ENCODE results near the gene DNAH9.

DNAH9 gene

DNA sequence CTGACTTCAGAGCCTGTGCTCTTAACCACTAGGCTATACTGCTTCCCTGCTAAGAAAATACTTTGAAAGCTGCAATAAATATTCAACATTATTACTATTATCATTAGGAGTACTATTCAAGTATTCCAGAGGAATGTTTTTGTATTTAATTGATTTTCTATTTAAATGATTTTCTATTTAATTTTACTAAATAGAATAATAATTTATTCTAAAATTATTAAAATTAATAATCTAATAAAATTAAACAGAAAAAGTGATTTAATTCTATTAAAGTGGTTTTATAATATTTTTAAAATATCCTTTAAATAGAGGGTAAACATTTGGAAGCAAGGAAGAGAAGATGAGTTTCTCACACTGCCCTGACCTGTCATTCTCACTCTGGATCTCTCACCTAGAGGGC lies 173.8 kb downstream of the DNAH9 start:
- DNase-seq = no peak

DNA sequence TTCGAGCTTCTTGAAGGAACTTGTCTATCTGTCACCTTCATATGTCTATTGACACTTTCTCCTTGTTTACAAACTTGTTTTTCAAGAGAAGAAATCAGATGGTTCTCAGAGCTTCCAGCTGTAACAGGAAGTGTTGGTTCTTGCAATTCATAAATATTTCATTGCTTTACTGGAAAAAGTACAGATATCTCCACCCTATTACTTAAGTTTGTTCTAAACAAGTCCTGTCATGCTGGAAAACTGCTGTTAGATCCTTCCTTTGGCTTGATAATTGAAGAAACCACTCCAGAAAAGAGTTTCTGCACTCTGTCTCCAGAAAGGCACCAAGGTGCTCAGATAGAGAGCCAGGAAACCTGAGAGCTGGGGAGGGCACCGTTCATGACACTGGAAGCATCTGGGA lies 181.6 kb downstream of the DNAH9 start:
- no peak for DNase-seq

DNA sequence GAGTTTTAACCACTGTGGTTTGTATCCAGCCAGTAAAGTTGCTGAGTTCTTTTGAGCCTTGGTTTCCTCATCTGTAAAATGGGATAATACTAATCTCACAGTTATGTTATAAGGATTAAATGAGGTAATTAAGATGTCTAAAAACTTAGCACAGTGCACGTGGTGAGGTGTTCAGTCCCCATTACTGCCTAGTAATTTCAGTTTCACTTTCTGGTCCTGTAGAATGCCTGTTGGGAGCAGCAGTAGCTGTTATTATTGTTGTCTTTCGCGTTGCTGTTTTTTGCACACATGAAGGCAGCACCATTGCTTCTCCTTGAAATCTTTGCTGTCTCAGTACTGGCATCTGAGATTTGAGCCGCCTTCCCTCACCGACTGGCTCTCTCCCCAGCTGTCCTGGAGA lies 182.4 kb downstream of the DNAH9 start:
- DNase-seq = no peak

DNA sequence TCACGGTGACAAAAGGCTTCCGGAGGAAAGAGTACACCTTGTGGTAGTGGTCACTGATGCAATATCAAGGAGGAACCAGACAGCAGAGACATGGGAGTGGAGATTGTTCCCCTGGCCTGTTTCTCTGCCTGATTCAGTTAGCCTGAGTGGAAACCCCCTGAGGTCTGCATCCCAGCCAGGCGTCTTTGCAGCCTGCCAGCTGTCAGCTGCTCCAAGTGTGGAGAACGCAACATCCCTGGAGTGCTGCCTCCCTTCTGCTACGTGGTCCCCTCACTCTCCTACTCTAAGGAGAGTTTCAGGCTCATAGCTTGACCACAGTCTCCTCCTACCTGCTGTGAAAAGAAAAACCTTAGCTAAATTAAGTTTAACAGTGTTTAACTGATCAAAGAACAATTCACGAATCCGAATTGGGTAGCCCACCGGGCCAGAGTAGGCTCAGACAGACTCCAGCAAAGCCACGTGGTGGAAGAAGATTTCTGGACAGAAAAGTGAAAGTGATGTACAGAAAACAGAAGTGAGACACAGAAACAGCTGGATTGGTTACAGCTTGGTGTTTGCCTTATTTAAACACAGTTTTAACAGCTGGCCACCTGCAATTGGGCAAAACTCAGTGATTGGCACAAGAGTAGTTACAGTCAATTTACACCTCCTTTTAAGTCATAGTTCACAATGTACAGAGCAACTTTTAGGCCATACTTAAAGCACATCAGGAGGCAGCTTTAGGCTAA lies 188.6 kb downstream of the DNAH9 start:
- no peak for DNase-seq

DNA sequence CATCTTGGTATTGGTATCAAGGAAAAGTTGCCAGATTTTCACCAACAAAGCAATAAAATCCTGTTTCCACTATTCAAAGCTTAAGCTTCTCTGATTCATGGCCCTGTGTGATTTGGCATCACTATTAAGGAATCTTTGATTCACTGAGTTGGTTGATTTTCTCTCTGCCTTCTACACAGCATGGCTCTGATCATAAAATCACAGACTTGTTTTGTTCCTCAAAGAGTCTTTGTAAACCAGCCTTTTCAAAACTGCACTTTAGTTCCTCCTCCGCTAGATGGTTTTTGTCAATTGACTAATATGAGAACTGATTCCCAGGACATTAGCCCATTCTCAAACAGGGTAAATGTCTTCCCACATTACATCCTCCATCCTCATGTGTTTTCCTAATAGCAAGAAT lies 197.6 kb downstream of the DNAH9 start:
- DNase-seq = no peak

DNA sequence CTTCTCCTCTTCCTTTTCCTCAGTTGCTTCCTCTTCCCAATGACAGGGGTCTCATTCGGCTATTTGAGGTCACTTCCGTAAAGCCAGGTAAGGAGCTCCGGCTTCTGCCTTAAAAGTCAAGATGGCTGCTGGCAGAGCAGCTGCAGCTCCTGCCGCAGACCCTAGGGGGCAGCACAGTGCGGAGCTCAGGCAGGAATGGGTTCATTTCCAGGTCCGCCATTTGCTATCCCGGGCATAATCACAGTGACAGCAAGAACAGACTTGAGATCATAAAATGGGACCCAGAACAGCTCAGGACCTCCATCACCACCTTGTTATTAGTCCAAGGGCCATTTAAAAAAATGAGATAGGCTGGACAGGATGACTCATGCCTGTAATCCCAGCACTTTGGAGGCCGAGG lies 199.5 kb downstream of the DNAH9 start:
- no peak for DNase-seq

DNA sequence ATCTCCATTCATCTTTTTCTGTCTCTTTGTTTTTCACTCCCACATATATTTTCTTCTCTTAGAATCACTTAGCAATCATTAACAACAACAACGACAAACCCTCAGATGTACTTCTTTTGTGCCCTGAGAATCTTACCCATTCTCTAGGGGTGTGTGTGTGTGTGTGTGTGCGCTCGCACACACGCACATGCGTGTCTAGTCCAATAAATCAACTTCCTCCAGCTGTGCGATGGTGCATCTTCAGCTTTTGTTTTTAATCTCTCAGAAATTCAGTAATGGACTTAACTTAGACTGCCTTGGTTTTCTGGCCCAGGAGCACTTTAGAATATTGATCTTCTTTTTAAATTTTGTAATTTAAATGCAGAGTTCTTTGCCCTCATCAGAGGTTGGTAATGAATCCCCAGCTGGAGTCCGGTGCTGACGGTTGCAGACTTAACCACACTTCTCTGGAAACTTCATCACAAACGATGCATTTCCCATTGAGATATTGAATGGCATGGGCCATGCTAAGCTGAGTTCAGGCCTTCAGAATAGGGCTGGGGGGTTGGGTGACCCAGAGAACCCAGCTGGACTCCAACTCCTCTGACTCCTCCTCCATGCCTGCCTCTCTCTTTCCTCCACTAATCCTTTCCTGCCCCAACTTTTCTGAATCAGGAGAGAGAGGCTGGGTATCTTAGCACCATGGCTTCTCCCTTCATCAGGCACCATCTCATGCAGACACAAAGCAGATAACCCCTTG lies 205.1 kb downstream of the DNAH9 start:
- no peak for DNase-seq

DNA sequence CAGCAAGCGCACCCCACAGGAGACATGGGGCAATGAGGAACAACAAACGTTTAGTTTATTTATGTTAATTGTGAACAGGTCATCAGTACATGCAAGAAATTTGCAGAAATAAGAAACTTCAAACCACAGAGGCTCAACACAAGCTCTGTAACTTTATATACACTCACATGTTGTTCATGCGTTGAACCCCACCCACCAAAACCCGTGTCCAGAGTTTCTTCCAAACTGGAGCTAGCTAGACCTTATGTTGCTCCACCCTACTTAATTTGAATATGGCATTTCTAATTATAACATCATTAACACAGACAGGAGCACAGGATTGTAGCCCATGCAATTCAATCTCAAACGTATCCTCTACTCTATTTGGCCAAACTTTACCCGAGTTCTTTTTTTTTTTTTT lies 206.9 kb downstream of the DNAH9 start:
- DNase-seq = no peak

DNA sequence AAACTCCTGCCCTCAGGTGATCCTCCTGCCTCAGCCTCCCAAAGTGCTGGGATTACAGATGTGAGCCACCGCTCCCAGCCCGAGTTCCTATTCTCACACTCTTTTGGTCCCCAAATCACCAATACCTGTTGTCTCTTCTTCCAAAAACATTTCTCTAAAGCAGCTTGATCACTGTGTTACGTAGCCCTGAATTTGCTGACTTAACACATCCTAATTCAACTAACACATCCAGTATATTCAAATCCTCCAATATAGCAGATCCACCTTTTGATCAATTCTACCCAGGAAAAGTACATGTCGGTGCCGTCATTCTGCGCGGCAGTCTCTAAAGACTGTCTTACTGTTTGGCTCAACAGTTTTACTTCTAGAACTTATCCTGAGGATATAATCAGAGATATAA lies 207.7 kb downstream of the DNAH9 start:
- no peak for DNase-seq

DNA sequence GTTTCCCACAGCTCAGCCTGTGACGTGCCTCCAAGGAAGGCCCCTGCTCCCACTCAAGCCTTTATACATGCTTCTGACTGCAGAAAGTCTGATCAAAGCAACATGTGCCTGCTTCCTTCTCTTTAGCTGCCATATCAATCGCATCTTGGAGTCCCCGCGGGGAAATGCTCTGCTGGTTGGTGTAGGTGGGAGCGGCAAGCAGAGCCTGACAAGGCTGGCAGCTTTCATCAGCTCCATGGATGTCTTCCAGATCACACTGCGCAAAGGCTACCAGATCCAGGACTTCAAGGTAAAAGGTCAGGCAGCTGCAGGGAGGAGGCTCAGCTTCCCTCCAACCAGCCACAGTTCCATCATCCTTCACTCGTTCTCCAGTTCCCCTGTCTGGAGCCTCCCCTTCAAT lies 209.3 kb downstream of the DNAH9 start:
- no peak for DNase-seq

DNA sequence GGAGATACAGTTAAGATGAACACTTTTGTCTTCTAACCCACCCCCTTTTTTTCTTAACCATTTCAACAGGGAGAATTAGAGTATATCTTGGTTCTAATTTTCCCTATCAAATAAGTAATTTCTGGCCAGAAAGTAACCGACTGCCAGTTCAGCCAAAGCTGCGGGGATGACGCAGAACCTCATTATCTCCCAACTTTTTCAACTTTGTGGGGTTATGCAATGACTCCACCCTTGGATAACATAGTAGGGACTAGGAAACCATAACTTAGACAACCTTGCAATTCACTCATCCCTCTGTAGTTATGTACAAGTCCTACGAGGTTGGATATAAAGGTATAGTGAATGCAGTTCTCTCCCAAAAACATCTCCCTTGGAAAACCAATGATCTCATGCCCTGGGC lies 215.0 kb downstream of the DNAH9 start:
- DNase-seq = no peak

DNA sequence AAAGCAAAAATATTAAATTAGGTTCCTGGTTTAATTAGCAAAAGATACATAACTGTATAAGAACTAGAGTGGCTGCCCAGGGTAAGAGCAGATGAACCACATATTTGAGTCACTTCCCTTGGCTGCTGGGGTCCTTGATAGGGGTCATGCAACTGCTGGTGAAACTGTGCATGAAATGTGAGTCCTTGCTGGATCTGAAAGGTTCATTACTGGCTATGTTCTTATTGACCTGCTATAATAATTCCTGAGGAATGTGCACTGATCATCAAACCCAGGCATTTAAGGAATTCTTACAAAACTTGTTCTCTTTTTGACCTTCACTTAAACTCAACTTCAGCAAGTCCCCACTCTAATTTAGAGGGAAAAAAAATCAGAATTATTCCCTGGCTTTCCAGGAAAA lies 215.6 kb downstream of the DNAH9 start:
- no peak for DNase-seq

DNA sequence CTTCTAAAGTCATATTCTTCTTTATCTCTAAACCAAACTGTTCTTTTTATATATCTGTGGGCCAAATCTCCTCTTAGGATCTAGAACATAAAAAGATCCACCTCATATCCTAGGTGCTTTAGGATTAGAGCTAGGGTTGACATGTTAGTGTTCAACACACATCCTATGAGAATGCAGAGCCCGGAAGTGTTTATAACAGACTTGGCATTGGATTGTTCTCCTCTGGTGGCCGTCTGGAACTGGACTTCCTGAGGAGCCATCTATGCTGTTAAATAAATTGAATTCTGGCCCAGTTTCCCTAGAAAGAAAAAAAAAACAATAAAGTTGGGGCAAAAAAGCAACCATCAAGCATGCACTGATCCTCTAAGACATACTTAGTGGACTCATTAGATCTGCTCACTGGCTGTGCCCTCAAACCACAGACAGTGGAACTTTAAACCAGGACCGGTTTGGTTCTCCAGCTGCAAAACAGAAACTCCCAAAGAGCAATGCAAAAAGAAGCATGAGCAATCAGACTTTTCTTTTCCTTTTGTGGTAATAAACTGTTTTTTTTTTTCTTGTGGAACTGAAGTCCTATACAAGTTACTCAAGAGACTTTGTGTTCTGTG lies 216.5 kb downstream of the DNAH9 start:
- DNase-seq = no peak

DNA sequence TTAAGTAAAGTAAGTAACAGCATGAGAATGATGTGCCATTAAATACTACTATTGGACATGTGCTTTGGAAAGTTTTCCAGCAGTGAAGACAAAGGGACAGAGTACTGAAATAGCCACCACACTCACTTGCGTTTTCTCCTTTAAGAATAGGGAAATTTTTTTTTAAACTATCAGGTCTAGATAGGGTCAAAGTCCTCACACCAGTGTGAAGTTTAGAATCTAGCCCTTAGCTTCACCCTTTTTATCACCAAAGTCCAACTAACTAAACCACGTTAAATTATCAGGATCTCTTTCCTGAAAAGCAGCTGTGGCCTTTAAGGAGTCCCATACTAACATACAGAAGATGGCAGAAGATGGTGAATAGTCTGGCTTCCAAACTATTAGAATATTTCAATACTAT lies 218.1 kb downstream of the DNAH9 start:
- no peak for DNase-seq

DNA sequence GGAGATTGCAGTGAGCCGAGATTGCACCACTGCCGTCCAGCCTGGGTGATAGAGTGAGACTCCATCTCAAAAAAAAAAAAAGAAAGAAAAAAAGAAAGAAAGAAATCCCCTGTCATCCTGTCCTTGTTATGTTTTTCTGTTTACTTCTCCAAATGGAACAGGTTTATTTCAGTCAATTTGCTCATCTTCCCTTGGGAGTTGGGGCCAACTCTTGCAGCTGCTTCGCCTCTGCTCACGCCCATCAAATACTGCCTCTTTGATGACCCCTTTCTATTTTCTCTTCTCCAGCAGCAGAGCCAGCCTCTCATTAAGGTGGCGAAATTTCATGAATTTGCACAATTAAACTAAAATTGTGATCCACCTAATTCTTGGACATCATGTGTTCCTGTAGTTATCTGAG lies 225.6 kb downstream of the DNAH9 start:
- no peak for DNase-seq

DNA sequence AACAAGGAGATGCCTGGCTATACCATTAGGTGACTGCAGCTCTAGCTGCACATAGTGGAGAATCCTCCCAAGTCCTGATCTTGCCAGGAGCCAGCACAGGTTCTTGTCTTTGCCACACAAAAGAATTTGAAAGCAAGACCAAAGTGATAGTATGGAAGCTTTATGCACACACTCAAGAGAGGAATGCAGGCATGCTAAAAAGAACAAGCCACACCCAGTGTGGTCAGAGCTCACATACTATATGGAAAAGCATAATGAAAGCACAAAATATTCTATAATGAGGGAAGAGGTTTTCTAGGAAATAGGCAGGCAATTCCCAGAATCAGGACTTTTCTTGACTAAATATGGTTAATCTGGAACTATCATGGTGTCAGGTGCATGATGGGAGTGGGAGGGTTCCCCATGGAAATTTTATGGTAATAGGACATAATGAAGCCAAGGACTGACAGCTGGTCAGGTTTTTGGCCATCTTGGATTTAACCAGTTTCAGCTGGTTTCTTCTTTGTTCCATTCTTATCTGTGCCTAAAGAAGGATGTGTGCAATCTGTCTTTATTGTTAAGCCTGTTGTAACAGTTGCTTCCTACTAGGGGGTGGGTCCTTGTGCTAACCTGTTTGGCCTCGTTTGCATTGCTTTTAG lies 227.4 kb downstream of the DNAH9 start:
- no peak for DNase-seq

DNA sequence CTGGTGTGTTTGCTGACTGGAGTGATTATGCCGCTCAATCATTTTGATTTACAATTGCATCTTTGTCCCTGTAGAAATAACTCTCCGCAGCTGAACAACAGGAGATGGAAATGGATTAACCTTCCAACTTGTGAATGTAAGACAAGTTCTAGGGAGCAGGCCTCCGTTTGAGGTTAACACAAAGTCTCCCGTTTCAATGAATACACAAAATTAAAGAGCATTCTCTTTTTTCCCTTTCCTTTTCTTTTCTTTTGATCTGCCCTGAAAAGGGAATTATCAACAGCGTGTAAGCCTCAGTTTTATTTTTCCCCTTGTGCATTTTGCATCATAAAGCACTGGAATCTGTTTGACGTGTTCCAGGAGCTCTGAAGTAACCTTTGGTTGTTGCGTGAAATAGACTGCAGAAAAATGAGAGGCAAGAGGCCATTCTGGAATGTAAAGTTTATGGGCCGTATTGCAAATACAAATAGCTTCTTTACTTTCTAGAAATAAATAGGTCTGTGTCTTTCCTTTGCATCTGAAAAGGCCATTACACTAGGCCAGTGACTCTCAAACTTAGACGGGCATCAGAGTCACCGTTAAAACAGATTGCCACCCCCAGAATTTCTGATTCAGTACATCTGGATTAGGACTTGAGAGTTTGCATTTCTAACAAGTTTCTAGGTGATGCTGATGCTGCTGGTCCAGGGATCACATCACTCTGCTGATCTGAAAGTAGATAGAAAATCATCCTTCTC lies 234.3 kb downstream of the DNAH9 start:
- no peak for DNase-seq

DNA sequence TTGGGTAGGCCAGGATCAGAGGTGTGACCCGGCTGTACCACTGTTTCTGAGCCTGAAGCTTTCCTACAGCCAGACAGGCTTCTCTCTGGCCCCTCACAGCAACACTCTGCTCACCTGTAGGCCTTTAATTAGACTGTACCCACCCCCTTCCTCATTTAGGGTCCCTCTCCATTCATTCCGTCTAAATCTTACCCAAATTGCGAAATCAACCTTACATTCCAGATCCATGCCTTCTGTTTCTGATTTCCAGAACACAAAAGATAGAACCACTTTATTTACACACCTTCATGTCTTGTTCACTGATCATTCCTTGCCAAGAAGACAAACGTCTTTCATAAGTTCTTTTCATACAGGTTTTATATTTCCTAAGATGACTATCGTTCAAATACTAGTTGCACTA lies 238.2 kb downstream of the DNAH9 start:
- no peak for DNase-seq

DNA sequence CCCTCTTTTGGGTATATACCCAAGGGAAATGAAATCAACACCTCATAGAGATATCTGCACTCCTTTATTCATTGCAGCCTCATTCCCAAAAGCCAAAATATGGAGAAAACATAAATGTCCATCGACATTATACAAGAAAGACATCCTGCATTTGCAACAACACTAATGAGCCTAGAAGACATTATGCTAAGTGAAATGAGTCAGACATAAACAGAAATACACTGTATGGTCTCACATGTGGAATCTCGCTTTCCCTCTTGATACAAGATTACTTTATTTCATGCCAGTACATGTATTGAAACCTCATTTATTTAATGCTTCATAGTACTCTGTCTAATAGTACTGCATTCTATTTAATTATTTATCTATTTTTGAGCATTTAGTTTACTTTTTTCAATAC lies 241.8 kb downstream of the DNAH9 start:
- DNase-seq = no peak

DNA sequence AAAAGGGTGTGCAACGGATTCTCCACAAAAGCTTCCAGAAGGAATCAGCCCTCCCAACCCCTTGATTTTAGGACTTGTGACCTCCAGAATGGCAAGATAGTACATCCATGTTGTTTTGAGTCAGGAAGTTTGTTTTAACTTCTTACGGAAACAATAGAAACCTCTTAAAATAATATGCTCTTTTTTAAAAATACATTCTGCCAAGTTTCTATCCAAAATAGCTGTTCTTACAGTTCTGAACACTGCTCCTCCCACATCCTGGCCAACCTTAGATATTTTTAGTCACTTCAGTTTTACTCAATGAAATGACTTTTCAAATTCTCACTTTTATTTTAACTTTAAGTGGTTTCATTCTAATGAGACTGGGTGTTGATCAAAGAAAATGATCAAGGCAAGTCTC lies 242.6 kb downstream of the DNAH9 start:
- DNase-seq = no peak

DNA sequence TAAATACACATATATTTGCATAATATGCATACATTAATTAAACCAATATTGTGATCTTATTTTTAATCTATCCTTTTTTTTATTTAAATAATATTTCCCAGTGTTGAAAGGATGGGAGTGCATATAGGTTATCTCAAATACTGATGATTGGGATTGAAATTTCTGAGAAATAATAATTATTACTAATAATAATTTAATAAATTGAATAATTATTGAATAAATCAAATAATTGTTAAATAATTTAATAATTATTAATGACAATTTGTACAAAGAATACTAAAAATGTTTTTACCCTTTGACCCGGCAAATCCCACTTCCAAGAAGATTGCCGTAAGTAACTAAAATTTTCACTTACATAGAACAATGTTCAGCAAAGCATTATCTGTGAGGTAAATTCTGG lies 250.1 kb downstream of the DNAH9 start:
- no peak for DNase-seq

DNA sequence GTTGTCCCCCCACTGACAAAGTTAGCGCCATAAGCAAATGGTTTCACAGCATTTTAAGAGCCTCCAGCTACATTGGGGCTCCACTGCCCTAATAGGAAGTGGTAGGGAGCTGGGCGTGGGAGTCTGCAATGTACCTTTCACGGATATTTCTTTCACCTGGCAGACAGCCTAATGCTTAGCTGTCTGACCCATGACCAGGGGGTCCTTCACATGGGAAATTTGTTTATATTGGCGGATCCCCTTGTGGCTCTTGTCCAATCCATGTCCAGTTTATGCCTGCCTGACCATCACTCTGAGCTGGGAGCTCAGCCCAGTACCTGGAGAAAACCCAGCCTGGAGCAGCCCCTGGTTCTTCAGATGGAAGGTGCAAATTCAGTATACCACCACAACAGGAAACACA lies 254.0 kb downstream of the DNAH9 start:
- DNase-seq = no peak

DNA sequence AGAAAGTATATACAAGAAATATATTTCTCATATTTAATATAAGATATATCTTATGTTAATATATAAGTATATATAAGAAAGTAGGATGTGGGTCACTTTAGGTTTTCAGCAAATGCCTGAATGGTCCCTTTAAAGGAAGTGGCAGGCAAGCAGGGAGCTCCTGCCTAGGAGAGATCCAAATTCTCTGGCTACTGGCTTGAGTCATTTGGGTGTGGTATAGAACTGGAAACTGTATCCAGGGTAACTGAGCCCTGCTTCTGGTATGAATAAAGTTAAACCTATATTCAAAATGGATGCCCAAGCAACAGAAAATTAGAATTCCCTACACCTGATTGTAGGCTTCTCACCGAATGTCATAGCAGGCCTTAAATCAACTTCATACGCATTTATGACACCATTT lies 254.6 kb downstream of the DNAH9 start:
- no peak for DNase-seq
